HepG2 (cell line): ENCODE data around the gene HOMEZ. TPM values are rescaled to one million over a fixed set of nuclear protein-coding genes. Genes with fewer than 3 reads are reported as not detected.
A peak's percentile ranks its signal among the peaks of the same experiment; 100 is the strongest.

Source experiments
- AGO2 ChIP-seq: fragments of 200-400 bp; formaldehyde crosslinking; optimal IDR thresholded peaks from 2 replicates; pipeline ENCODE3; 2017; ENCODE audit warnings: mild to moderate bottlenecking, low read depth, low read length, moderate library complexity
- E2F1 ChIP-seq: sonication (generic); formaldehyde crosslinking; IDR thresholded peaks from 2 replicates; pipeline ENCODE4 v1.5.0; 2020; ENCODE audit warnings: missing genetic modification reagents
- ETS1 ChIP-seq: sonication (generic); formaldehyde crosslinking; IDR thresholded peaks from 2 replicates; pipeline ENCODE4 v1.4.0; 2020; ENCODE audit warnings: missing genetic modification reagents
- FOXP1 ChIP-seq, 2 experiments: fragments of 450-650 bp in 1 of 2; IDR thresholded peaks; 2 replicates each; pipeline ENCODE4 v1.6.1; 2017 to 2018; ENCODE audit warnings: antibody characterized with exemption in 1 of 2
- HNF1A ChIP-seq, 2 experiments: sonication (generic) in 1 of 2; formaldehyde crosslinking in 1 of 2; IDR thresholded peaks; 2 replicates each; pipeline versions ENCODE4 v1.4.0 to v1.6.1; 2016 to 2020; ENCODE audit warnings: borderline replicate concordance in 1 of 2, low read depth in 1 of 2, mild to moderate bottlenecking in 1 of 2, missing genetic modification reagents in 1 of 2
- HNRNPL ChIP-seq: fragments of 200-400 bp; formaldehyde crosslinking; IDR thresholded peaks from 2 replicates; pipeline ENCODE4 v1.6.1; 2017; ENCODE audit warnings: mild to moderate bottlenecking, low read depth, low read length
- PAWR ChIP-seq: sonication (generic); formaldehyde crosslinking; IDR thresholded peaks from 2 replicates; pipeline ENCODE4 v1.4.0; 2020; ENCODE audit warnings: missing genetic modification reagents, mild to moderate bottlenecking, borderline replicate concordance
- REST ChIP-seq, 2 experiments: IDR thresholded peaks; 2 replicates each; pipeline ENCODE4 v1.6.1; 2011 to 2012; ENCODE audit warnings: low read length in 2 of 2, borderline replicate concordance in 1 of 2, low read depth in 1 of 2, mild to moderate bottlenecking in 1 of 2, moderate library complexity in 1 of 2
- SAP130 ChIP-seq: IDR thresholded peaks from 2 replicates; pipeline ENCODE4 v1.6.1; 2016; ENCODE audit warnings: low read depth
- TCF12 ChIP-seq, 2 experiments: fragments of 450-650 bp in 1 of 2; sonication (generic) in 1 of 2; formaldehyde crosslinking in 1 of 2; IDR thresholded peaks; 2 replicates each; pipeline versions ENCODE4 v1.6.1 to v1.8.0; 2017 to 2022; ENCODE audit warnings: antibody characterized with exemption in 1 of 2, mild to moderate bottlenecking in 1 of 2, missing genetic modification reagents in 1 of 2, moderate library complexity in 1 of 2
- XRCC5 ChIP-seq: fragments of 200-400 bp; formaldehyde crosslinking; optimal IDR thresholded peaks from 2 replicates; pipeline ENCODE3; 2017; ENCODE audit warnings: mild to moderate bottlenecking, low read length
- ZBTB21 ChIP-seq: sonication (generic); formaldehyde crosslinking; IDR thresholded peaks from 2 replicates; pipeline ENCODE4 v1.4.0; 2020; ENCODE audit warnings: missing genetic modification reagents
- ZBTB44 ChIP-seq: sonication (generic); formaldehyde crosslinking; IDR thresholded peaks from 2 replicates; pipeline ENCODE4 v1.4.0; 2020; ENCODE audit warnings: missing genetic modification reagents
- polyA plus RNA-seq, 8 experiments: library from polyadenylated mRNA; depleted of rRNA in 3 of 8; stranded (reverse) in 7 of 8; unstranded in 1 of 8; fragments of >200 nt; fragmentation: Illumina TruSeq in 4 of 8; extraction: Trizol in 4 of 8; gene quantifications; 2 replicates each; pipeline versions ENCODE4 v1.2.1 to v1.2.3, GENCODE V29; 2011 to 2016; ENCODE audit warnings: low read depth in 4 of 8, missing spikeins in 1 of 8, mixed read lengths in 1 of 8; ENCODE audit not compliant: insufficient read depth in 1 of 8
- total RNA-seq, 5 experiments: library from RNA; depleted of rRNA; stranded (reverse); fragments of >200 nt; fragmentation: Illumina TruSeq; extraction: Trizol; gene quantifications; 2 replicates each; pipeline ENCODE4 v1.2.3, GENCODE V29; 2016; ENCODE audit warnings: low read depth in 1 of 5

The HOMEZ gene
- total and polyA plus RNA-seq, 2 of the 13 experiments (the other 11 are each of a cell fraction or from before 2014, with no cell fraction given): 14.5 to 31.8 TPM

GRCh38 chr14:23320584-23321571 is 34.9 kb upstream of the HOMEZ start, which contains the start of gene PABPN1 (continued):
- TF ChIP-seq ZBTB44 (CRISPR knock-in tag): peak; percentile 42; the same call in 1 of the 2 replicates
- no peak for TF ChIP-seq FOXP1 (IDR thresholded peaks at IDR 0.05)
- peak; percentile 21; the same call in 1 of the 2 replicates for TF ChIP-seq FOXP1 (CRISPR knock-in tag; IDR thresholded peaks at IDR 0.05)
- TF ChIP-seq HNF1A (IDR thresholded peaks at IDR 0.05; ENCODE audit: low read depth): 0 out of 2 replicates have a peak, but pooled peaks have one; percentile 59
- TF ChIP-seq HNF1A (CRISPR knock-in tag; IDR thresholded peaks at IDR 0.05; ENCODE audit: borderline replicate concordance): peak; percentile 89; the same call in 1 of the 2 replicates
- TF ChIP-seq PAWR (CRISPR knock-in tag): peak; percentile 80
- TF ChIP-seq REST (IDR thresholded peaks at IDR 0.05; ENCODE audit: borderline replicate concordance in 1 of 2, low read depth in 1 of 2, low read length in 2 of 2): peak in 1 of 2 experiments; percentile 69; a peak in 2 of 4 replicates
- TF ChIP-seq SAP130 (CRISPR knock-in tag): peak; percentile 98
- TF ChIP-seq TCF12 (IDR thresholded peaks at IDR 0.05): no peak
- peak; percentile 69 for TF ChIP-seq TCF12 (CRISPR knock-in tag; IDR thresholded peaks at IDR 0.05)
- TF ChIP-seq HNRNPL: peak; percentile 68; the same call in 1 of the 2 replicates
- TF ChIP-seq XRCC5: peak; percentile 90
- 0 out of 2 replicates have a peak, but pooled peaks have one; percentile 79 for TF ChIP-seq ETS1 (CRISPR knock-in tag)
- TF ChIP-seq ZBTB21 (CRISPR knock-in tag): peak; percentile 99
- peak; percentile 93 for TF ChIP-seq E2F1 (CRISPR knock-in tag)
- peak; percentile 95 for TF ChIP-seq AGO2
